Activated T-helper 1 cell treated with Interleukin-2 at 50 U/mL for 16 hours (primary cell): Measurements from ENCODE around the gene RIOK2.
"Not testable (repeated sequence)": the region's sequence is repeated elsewhere in the genome, so short reads cannot be mapped to it uniquely, and the experiment has no call there.

Source experiments
- DNase-seq: peaks from one replicate; pipeline ENCODE4 v3.0.0-alpha.2; 2020; ENCODE audit warnings: low read depth

RIOK2 gene

GRCh38 chr5:97183100-97183929, at the start of gene RIOK2:
Gene RIOK2, minus strand, starts transcription at chr5:97183247. Its CDS starts 56 bp downstream, at chr5:97183191.
- DNase-seq, result peak; percentile 81

GRCh38 chr5:97231025-97231636, 48.1 kb upstream of the RIOK2 start:
- no peak for DNase-seq

- no peak for DNase-seq
These were observed 46.7 kb upstream of the RIOK2 start for GRCh38 chr5:97229688-97230285.

- no peak for DNase-seq
These were observed 46.1 kb upstream of the RIOK2 start for GRCh38 chr5:97229196-97229595.

- DNase-seq, result no peak
These were observed 42.2 kb upstream of the RIOK2 start for GRCh38 chr5:97225222-97225621.

- no peak for DNase-seq
These were observed 41.2 kb upstream of the RIOK2 start for GRCh38 chr5:97224112-97224750.

- DNase-seq, result no peak
These were observed 40.5 kb upstream of the RIOK2 start for GRCh38 chr5:97223596-97223995.

GRCh38 chr5:97209343-97209742, 26.3 kb upstream of the RIOK2 start:
- no peak for DNase-seq

- no peak for DNase-seq
These were observed 25.7 kb upstream of the RIOK2 start for GRCh38 chr5:97208714-97209113.

- DNase-seq, result no peak
These were observed 25.2 kb upstream of the RIOK2 start for GRCh38 chr5:97208184-97208713.

- DNase-seq, result no peak
These were observed 11.3 kb upstream of the RIOK2 start for GRCh38 chr5:97194366-97194765.

- DNase-seq, result no peak
These were observed 10.3 kb upstream of the RIOK2 start for GRCh38 chr5:97193355-97193688.

- no peak for DNase-seq
These were observed 9.7 kb upstream of the RIOK2 start for GRCh38 chr5:97192580-97193354.

GRCh38 chr5:97191893-97192292, 8.8 kb upstream of the RIOK2 start:
- DNase-seq, result no peak

GRCh38 chr5:97189523-97189922, 6.5 kb upstream of the RIOK2 start:
- not testable (repeated sequence) for DNase-seq

GRCh38 chr5:97183930-97184213, 825 bp upstream of the RIOK2 start:
- no peak for DNase-seq

GRCh38 chr5:97182571-97183099, 412 bp downstream of the RIOK2 start:
- no peak for DNase-seq

GRCh38 chr5:97181856-97182545, 1.0 kb downstream of the RIOK2 start:
- no peak for DNase-seq

- DNase-seq, result not testable (repeated sequence)
These were observed 3.6 kb downstream of the RIOK2 start for GRCh38 chr5:97179457-97179856.

- no peak for DNase-seq
These were observed 10.8 kb downstream of the RIOK2 start for GRCh38 chr5:97172227-97172626.

- no peak for DNase-seq
These were observed 11.3 kb downstream of the RIOK2 start for GRCh38 chr5:97171703-97172102.
